Astrocyte (in vitro differentiated cells and primary cell): ENCODE results near the gene S100A16.
"Not testable (repeated sequence)": the region's sequence is repeated elsewhere in the genome, so short reads cannot be mapped to it uniquely, and the experiment has no call there.

ENCODE experiments used
- EZH2 ChIP-seq: IDR thresholded peaks from 2 replicates; pipeline ENCODE4 v1.6.1; 2012; ENCODE audit warnings: mild to moderate bottlenecking, low read length, inconsistent platforms; ENCODE audit not compliant: insufficient read depth
- TF ChIP-seq, protein P1 (sequence below): IDR thresholded peaks from 2 replicates; pipeline ENCODE4 v1.5.1; 2011; ENCODE audit warnings: low read depth, mild to moderate bottlenecking, inconsistent platforms, low read length, moderate library complexity; ENCODE audit not compliant: insufficient read depth

GRCh38 chr1:153583514-153583913 lies 29.4 kb downstream of the S100A16 start:
- TF ChIP-seq, protein P1, sequence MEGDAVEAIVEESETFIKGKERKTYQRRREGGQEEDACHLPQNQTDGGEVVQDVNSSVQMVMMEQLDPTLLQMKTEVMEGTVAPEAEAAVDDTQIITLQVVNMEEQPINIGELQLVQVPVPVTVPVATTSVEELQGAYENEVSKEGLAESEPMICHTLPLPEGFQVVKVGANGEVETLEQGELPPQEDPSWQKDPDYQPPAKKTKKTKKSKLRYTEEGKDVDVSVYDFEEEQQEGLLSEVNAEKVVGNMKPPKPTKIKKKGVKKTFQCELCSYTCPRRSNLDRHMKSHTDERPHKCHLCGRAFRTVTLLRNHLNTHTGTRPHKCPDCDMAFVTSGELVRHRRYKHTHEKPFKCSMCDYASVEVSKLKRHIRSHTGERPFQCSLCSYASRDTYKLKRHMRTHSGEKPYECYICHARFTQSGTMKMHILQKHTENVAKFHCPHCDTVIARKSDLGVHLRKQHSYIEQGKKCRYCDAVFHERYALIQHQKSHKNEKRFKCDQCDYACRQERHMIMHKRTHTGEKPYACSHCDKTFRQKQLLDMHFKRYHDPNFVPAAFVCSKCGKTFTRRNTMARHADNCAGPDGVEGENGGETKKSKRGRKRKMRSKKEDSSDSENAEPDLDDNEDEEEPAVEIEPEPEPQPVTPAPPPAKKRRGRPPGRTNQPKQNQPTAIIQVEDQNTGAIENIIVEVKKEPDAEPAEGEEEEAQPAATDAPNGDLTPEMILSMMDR, result not testable (repeated sequence)
- not testable (repeated sequence) for TF ChIP-seq EZH2
